GM12865 (cell line): Measurements from ENCODE around the gene FARS2.
A peak's percentile ranks its signal among the peaks of the same experiment; 100 is the strongest.

Experiments used
- DNase-seq: peaks from one replicate; pipeline ENCODE4 v3.0.0; 2010; ENCODE audit warnings: low read depth
- H3K4me3 ChIP-seq: 2 replicates; pipeline ENCODE4 v1.5.1; 2011; ENCODE audit warnings: mild to moderate bottlenecking, low read depth, low read length, control low read depth
- TF ChIP-seq, protein P1 (sequence below): IDR thresholded peaks from 2 replicates; pipeline ENCODE4 v1.5.1; 2011; ENCODE audit warnings: low read length, control low read depth, low read depth, inconsistent platforms; ENCODE audit not compliant: insufficient read depth; ENCODE audit errors: missing control alignments

Gene FARS2

DNA sequence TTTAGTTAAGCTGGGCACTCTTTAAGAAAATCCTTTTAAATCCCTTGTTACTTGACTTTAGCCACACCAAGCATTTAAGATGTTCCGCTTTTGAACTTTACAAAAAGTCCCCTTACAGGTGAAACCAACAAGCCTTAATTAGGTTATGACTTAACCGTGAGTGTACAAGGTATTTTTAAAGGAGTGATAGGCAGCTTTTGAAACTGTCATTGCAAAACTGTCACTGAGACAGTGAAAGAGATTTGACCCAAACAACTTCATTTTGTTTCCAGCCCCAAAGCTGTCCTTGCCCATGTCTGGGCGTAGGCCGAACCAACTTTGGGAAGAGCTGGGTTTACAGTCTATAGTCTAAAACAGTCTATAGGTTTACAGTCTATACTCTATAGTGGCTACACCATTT is 305.4 kb downstream of the FARS2 start:
- peak; percentile 85 for DNase-seq
- peak overlapping the region; percentile 41 for H3K4me3 ChIP-seq
- TF ChIP-seq, protein P1, sequence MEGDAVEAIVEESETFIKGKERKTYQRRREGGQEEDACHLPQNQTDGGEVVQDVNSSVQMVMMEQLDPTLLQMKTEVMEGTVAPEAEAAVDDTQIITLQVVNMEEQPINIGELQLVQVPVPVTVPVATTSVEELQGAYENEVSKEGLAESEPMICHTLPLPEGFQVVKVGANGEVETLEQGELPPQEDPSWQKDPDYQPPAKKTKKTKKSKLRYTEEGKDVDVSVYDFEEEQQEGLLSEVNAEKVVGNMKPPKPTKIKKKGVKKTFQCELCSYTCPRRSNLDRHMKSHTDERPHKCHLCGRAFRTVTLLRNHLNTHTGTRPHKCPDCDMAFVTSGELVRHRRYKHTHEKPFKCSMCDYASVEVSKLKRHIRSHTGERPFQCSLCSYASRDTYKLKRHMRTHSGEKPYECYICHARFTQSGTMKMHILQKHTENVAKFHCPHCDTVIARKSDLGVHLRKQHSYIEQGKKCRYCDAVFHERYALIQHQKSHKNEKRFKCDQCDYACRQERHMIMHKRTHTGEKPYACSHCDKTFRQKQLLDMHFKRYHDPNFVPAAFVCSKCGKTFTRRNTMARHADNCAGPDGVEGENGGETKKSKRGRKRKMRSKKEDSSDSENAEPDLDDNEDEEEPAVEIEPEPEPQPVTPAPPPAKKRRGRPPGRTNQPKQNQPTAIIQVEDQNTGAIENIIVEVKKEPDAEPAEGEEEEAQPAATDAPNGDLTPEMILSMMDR, result no peak

DNA sequence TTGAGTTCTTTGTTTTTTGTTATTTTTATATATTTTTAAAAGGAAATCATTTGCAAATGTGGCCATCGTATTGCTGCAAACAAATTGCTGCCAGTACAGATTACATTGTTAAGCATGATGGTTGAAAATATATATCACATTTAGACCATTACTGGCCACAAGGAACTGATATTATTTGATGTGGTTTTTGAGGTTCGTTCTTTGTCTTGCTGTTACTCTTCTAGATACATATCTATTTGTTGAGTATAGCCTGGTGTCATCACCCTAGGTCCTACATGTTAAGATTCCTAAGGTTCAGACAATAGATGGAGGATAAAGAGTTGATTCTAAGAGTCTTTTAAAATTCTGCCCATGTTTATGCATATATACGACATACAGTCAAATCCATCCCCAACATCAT is 306.0 kb downstream of the FARS2 start:
- TF ChIP-seq, protein P1, result no peak
- peak overlapping the region; percentile 41 for H3K4me3 ChIP-seq
- peak; percentile 62 for DNase-seq

DNA sequence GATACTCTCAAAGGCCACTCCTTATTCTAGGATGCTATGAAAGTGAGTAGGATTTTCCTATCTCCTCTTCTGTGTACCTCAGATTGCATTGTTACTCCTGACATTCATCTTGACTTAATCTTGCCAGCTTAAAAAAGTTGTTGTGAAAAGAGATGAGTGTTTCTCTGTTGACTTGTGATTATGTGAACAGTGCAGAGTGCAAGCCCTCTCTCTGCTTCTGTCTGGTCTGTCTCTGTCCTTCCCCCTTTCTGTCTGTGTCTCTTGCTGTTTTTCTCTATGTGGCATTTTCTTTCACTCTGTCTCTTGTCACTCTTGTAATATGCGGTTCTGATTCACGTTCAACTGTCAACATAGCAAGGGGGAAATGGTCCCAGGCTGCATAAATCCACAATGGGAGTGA is 306.6 kb downstream of the FARS2 start:
- H3K4me3 ChIP-seq, result no peak overlapping the region
- TF ChIP-seq, protein P1, result no peak
- DNase-seq, result no peak

DNA sequence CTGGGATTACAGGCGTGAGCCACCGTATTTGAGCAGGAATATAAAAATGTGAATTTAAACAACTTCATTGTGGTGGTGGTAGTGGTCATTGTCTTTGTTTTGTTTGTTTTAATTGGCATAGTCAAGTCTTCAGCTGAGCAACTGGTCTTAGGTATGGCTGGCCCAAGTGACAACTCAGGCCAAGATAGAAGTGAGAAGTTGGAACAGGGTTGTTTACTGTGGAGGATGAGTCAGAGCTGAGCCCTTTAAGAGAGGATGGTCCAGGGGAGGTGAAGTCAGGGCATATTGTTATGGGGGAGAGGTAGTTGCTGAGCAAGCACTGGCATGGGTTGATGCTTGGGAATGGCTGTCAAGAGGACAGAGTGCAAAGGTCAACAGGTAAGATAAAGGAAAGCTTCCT is 308.2 kb downstream of the FARS2 start:
- no peak overlapping the region for H3K4me3 ChIP-seq
- TF ChIP-seq, protein P1, result no peak
- no peak for DNase-seq

DNA sequence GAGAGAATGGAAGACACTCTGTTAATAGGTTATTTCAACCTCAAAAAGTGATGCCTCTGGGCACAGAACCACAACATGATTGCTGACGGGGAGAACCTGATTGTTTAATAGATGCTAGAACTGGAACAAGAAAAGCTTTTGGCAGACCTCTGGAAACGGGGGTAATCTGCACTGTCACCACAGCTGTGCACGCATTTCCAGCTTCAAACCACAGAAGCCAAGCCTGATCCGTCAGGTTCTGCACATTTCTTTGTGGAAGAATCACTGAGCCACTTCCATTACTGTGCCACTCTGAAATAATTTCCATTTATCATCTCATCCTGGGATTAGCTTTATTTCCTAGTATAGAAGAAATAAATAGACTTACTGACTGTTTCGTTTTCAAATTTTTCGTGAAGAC is 309.3 kb downstream of the FARS2 start:
- TF ChIP-seq, protein P1, result no peak

DNA sequence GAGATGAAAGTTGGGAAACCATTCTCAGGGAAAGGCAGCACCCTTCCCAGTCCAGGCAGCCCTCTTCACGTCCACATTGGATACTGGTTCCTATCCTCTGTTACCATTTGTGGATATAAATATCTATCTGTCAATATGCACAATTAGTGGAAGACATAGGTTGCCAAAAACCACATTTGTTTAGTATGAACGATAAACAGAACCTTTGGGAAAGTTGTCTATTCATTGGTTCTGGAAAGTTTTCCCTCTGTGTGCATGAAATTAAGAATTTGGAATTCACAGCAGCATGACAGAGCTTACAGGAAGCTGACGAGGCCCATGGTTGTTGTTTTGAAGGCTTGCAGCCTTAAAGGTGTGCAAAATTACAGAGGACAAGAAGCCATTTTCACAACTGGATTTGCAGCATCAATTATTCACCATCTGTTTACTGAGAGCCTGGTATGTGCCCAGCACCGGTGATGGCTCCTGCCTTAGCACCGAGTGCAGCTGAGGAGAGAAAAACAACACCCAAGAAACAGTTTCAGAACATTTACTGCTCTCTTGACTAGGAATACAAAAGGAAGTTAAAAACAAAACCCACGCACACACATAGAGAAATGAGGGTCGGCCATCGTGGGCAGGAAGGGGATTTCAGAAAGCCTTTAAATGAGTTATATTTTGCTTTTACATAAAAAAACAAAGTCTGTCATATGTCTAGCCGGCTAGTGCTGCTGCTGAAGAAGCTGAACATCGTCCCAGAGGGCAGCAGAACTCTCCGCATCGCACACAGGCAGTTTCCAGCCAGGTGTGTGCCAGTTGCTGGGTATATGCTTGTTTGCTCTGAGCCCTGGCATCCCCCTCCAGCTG is 319.6 kb downstream of the FARS2 start:
- TF ChIP-seq, protein P1, result no peak
- no peak overlapping the region for H3K4me3 ChIP-seq

More for the DNA sequence above, 309.3 kb downstream of the FARS2 start:
- no peak for DNase-seq
- no peak overlapping the region for H3K4me3 ChIP-seq

DNA sequence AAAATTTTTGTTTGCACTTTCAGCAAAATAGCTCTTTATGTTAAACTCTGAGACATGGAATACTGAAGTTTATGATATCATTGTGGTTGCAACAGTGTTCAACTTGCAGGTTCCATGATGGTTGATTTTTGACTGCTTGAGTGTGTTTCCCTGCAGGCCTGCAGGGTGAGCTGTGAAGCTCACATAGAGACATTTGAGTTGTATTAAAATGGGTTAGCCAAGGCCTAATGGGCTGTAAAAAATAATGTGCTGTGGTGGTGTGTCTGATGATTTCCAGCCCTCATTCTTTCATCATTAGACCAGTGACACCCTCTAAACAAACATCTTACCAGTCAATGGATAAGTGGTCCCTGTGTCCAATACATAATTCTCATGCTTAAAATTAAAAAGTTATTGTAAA is 321.4 kb downstream of the FARS2 start:
- no peak overlapping the region for H3K4me3 ChIP-seq
- TF ChIP-seq, protein P1, result no peak
- DNase-seq, result no peak

More for the DNA sequence above, 319.6 kb downstream of the FARS2 start:
- DNase-seq, result peak; percentile 24
